ENCODE results near the gene CABCOCO1.

The CABCOCO1 gene

GRCh38 chr10:61752111-61753011, 89.6 kb downstream of the CABCOCO1 start:
- Mint-ChIP-seq H3K27me3 (no peaks in the 10 kb centered on the region), H3K27ac (no peak overlapping the region), H3K4me1 (ENCODE audit: low read depth) (peaks cover 27% of the 10 kb centered on the region), H3K36me3 (no peaks in the 10 kb centered on the region), H3K4me3 (peak overlapping the region; percentile 24), H3K9me3 (ENCODE audit: low read depth) (no peaks in the 10 kb centered on the region)

GRCh38 chr10:61753453-61753852, 90.7 kb downstream of the CABCOCO1 start:
- H3K4me3 Mint-ChIP-seq = no peak overlapping the region
- H3K27ac Mint-ChIP-seq = no peak overlapping the region
- no peaks in the 10 kb centered on the region for H3K27me3 Mint-ChIP-seq
- H3K9me3 Mint-ChIP-seq (ENCODE audit: low read depth) = no peaks in the 10 kb centered on the region
- H3K4me1 Mint-ChIP-seq (ENCODE audit: low read depth) = peaks cover 27% of the 10 kb centered on the region
- no peaks in the 10 kb centered on the region for H3K36me3 Mint-ChIP-seq

- no peaks in the 10 kb centered on the region for H3K9me3 Mint-ChIP-seq (ENCODE audit: low read depth)
- H3K4me3 Mint-ChIP-seq = no peak overlapping the region
- H3K36me3 Mint-ChIP-seq = no peaks in the 10 kb centered on the region
- H3K4me1 Mint-ChIP-seq (ENCODE audit: low read depth) = peaks cover 27% of the 10 kb centered on the region
- H3K27ac Mint-ChIP-seq = no peak overlapping the region
- H3K27me3 Mint-ChIP-seq = no peaks in the 10 kb centered on the region
These were observed 92.1 kb downstream of the CABCOCO1 start for GRCh38 chr10:61754587-61755550.

- Mint-ChIP-seq H3K27me3 (no peaks in the 10 kb centered on the region), H3K36me3 (no peaks in the 10 kb centered on the region), H3K4me3 (no peak overlapping the region), H3K27ac (no peak overlapping the region), H3K9me3 (ENCODE audit: low read depth) (no peaks in the 10 kb centered on the region), H3K4me1 (ENCODE audit: low read depth) (peaks cover 16% of the 10 kb centered on the region)
These were observed 94.3 kb downstream of the CABCOCO1 start for GRCh38 chr10:61757001-61757400.

GRCh38 chr10:61757525-61758397, 95.0 kb downstream of the CABCOCO1 start:
- Mint-ChIP-seq H3K4me1 (ENCODE audit: low read depth) (peaks cover 9% of the 10 kb centered on the region), H3K27me3 (no peaks in the 10 kb centered on the region), H3K27ac (no peak overlapping the region), H3K4me3 (no peak overlapping the region), H3K36me3 (no peaks in the 10 kb centered on the region), H3K9me3 (ENCODE audit: low read depth) (no peaks in the 10 kb centered on the region)

GRCh38 chr10:61758433-61758832, 95.7 kb downstream of the CABCOCO1 start:
- H3K9me3 Mint-ChIP-seq (ENCODE audit: low read depth) = no peaks in the 10 kb centered on the region
- peaks cover 5% of the 10 kb centered on the region for H3K4me1 Mint-ChIP-seq (ENCODE audit: low read depth)
- no peaks in the 10 kb centered on the region for H3K27me3 Mint-ChIP-seq
- H3K4me3 Mint-ChIP-seq = no peak overlapping the region
- no peaks in the 10 kb centered on the region for H3K36me3 Mint-ChIP-seq
- no peak overlapping the region for H3K27ac Mint-ChIP-seq

- Mint-ChIP-seq H3K27me3 (no peaks in the 10 kb centered on the region), H3K27ac (no peak overlapping the region), H3K4me1 (ENCODE audit: low read depth) (peaks cover 7% of the 10 kb centered on the region), H3K36me3 (no peaks in the 10 kb centered on the region), H3K4me3 (no peak overlapping the region), H3K9me3 (ENCODE audit: low read depth) (no peaks in the 10 kb centered on the region)
These were observed 97.0 kb downstream of the CABCOCO1 start for GRCh38 chr10:61759751-61760150.

- Mint-ChIP-seq H3K36me3 (no peaks in the 10 kb centered on the region), H3K27ac (no peak overlapping the region), H3K27me3 (no peaks in the 10 kb centered on the region), H3K9me3 (ENCODE audit: low read depth) (no peaks in the 10 kb centered on the region), H3K4me1 (ENCODE audit: low read depth) (peaks cover 18% of the 10 kb centered on the region), H3K4me3 (no peak overlapping the region)
These were observed 98.5 kb downstream of the CABCOCO1 start for GRCh38 chr10:61760943-61761824.

- no peaks in the 10 kb centered on the region for H3K9me3 Mint-ChIP-seq (ENCODE audit: low read depth)
- H3K4me3 Mint-ChIP-seq = no peak overlapping the region
- no peaks in the 10 kb centered on the region for H3K27me3 Mint-ChIP-seq
- H3K27ac Mint-ChIP-seq = no peak overlapping the region
- H3K36me3 Mint-ChIP-seq = no peaks in the 10 kb centered on the region
- peaks cover 18% of the 10 kb centered on the region for H3K4me1 Mint-ChIP-seq (ENCODE audit: low read depth)
These were observed 99.1 kb downstream of the CABCOCO1 start for GRCh38 chr10:61761825-61762217.

GRCh38 chr10:61763778-61764177, 101.0 kb downstream of the CABCOCO1 start:
- Mint-ChIP-seq H3K27ac (no peak overlapping the region), H3K9me3 (ENCODE audit: low read depth) (no peaks in the 10 kb centered on the region), H3K36me3 (no peaks in the 10 kb centered on the region), H3K27me3 (no peaks in the 10 kb centered on the region), H3K4me1 (ENCODE audit: low read depth) (peaks cover 18% of the 10 kb centered on the region), H3K4me3 (no peak overlapping the region)

GRCh38 chr10:61764486-61764885, 101.8 kb downstream of the CABCOCO1 start:
- Mint-ChIP-seq H3K4me1 (ENCODE audit: low read depth) (peaks cover 18% of the 10 kb centered on the region), H3K27me3 (no peaks in the 10 kb centered on the region), H3K9me3 (ENCODE audit: low read depth) (no peaks in the 10 kb centered on the region), H3K36me3 (no peaks in the 10 kb centered on the region), H3K4me3 (no peak overlapping the region), H3K27ac (no peak overlapping the region)

- H3K27ac Mint-ChIP-seq = peak overlapping the region; percentile 58
- H3K4me1 Mint-ChIP-seq (ENCODE audit: low read depth) = peaks cover 18% of the 10 kb centered on the region
- no peak overlapping the region for H3K4me3 Mint-ChIP-seq
These were observed 102.7 kb downstream of the CABCOCO1 start for GRCh38 chr10:61765176-61766087.

GRCh38 chr10:61766927-61767326, 104.2 kb downstream of the CABCOCO1 start:
- Mint-ChIP-seq H3K27me3 (no peaks in the 10 kb centered on the region), H3K36me3 (peaks cover 3% of the 10 kb centered on the region), H3K27ac (no peak overlapping the region), H3K9me3 (ENCODE audit: low read depth) (no peaks in the 10 kb centered on the region), H3K4me1 (ENCODE audit: low read depth) (peaks cover 15% of the 10 kb centered on the region), H3K4me3 (no peak overlapping the region)

More at GRCh38 chr10:61765176-61766087, 102.7 kb downstream of the CABCOCO1 start:
- H3K27me3 Mint-ChIP-seq = no peaks in the 10 kb centered on the region
- H3K36me3 Mint-ChIP-seq = peaks cover 3% of the 10 kb centered on the region
- H3K9me3 Mint-ChIP-seq (ENCODE audit: low read depth) = no peaks in the 10 kb centered on the region

Data from activated naive CD8-positive, alpha-beta T cell (primary cell).